Kidney epithelial cell (primary cell): ENCODE measurements around the gene ATOSB. TPM values are rescaled to one million over a fixed set of nuclear protein-coding genes. Genes with fewer than 3 reads are reported as not detected.

Source experiments
- DNase-seq: peaks from one replicate; pipeline ENCODE4 v3.0.0-alpha.2; 2010; ENCODE audit warnings: low read depth
- H3K27me3 ChIP-seq: 2 replicates; pipeline ENCODE4 v1.6.0; 2011; ENCODE audit warnings: low read length; ENCODE audit not compliant: control insufficient read depth, insufficient read depth
- H3K36me3 ChIP-seq: 2 replicates; pipeline ENCODE4 v1.5.1; 2011; ENCODE audit warnings: low read length; ENCODE audit not compliant: control insufficient read depth, insufficient read depth
- H3K4me3 ChIP-seq: 2 replicates; pipeline ENCODE4 v1.5.1; 2011; ENCODE audit warnings: low read depth, mild to moderate bottlenecking, control low read depth, low read length
- total RNA-seq: library from RNA; depleted of rRNA; stranded (reverse); fragments of >200 nt; gene quantifications from 2 replicates; pipeline ENCODE4 v1.2.3, GENCODE V29; 2015
- TF ChIP-seq, protein P1 (sequence below): IDR thresholded peaks from 2 replicates; pipeline ENCODE4 v1.5.1; 2011; ENCODE audit warnings: mild to moderate bottlenecking, moderate library complexity, low read length, control low read depth, inconsistent platforms; ENCODE audit not compliant: insufficient read depth, poor library complexity, severe bottlenecking

ATOSB gene, protein sequence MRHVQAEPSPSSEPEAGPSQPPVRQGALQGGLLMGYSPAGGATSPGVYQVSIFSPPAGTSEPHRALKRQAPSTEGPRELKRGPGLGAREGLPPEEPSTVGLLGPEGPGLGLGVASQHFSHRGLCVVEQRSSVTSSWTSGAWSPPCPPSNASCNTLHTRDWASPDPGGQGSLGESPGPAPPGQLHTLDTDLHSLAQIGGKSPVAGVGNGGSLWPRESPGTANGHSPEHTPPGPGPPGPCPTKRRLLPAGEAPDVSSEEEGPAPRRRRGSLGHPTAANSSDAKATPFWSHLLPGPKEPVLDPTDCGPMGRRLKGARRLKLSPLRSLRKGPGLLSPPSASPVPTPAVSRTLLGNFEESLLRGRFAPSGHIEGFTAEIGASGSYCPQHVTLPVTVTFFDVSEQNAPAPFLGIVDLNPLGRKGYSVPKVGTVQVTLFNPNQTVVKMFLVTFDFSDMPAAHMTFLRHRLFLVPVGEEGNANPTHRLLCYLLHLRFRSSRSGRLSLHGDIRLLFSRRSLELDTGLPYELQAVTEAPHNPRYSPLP
- total RNA-seq = 37.1 and 41.6 TPM in 2 replicates

DNA sequence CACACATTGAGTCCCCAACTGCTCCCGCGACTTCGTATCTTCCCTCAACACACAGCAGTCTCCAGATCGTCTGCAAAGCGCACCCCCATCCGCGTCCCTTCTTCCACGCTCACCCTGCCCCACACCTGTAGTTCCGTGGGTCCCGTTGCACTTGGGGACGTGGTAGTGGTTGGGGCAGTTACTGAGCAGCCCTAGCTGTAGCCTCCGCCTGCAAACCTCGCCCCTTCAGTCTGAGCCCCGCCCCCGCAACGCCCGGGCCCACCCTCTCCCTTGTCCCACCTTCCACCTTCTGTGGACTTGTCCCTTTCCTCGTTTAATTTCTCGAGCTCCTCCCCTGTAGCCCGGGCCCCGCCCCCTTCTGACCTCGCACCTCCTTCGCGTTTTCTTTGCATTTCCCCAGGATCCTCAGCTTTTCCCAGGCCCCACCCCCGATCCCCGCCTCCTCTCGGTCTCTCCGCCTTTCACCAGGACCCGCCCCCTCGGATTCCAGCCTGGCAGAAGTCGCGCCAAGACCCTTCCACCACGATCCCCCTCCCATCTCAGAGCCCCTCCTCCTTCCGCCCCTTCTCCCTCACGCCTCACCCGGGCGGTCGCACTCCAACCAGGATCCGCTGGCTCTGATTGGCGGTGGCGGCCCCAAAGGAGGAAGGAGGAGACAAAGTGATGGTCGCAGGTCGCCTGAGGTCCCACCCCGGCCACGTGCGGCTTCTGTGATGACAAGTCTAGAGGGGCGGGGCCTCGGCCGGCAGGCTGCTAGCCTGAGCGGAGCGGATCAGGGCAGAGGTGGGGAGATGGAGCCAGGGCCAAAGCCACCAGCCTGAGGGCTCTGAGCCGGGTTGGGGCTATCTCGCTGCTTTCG is at the start of gene ATOSB:
Gene ATOSB, minus strand, starts transcription at position 183 of the 859 bp plus-strand sequence. CDS start 7,588 bp downstream, outside the sequence.
- TF ChIP-seq, protein P1, sequence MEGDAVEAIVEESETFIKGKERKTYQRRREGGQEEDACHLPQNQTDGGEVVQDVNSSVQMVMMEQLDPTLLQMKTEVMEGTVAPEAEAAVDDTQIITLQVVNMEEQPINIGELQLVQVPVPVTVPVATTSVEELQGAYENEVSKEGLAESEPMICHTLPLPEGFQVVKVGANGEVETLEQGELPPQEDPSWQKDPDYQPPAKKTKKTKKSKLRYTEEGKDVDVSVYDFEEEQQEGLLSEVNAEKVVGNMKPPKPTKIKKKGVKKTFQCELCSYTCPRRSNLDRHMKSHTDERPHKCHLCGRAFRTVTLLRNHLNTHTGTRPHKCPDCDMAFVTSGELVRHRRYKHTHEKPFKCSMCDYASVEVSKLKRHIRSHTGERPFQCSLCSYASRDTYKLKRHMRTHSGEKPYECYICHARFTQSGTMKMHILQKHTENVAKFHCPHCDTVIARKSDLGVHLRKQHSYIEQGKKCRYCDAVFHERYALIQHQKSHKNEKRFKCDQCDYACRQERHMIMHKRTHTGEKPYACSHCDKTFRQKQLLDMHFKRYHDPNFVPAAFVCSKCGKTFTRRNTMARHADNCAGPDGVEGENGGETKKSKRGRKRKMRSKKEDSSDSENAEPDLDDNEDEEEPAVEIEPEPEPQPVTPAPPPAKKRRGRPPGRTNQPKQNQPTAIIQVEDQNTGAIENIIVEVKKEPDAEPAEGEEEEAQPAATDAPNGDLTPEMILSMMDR = no peak
- no peak for DNase-seq
- peak within 1 kb of the TSS; percentile 76 for H3K4me3 ChIP-seq
- H3K36me3 ChIP-seq = no peaks in the 10 kb centered on the region
- H3K27me3 ChIP-seq = no peaks in the 10 kb centered on the region

DNA sequence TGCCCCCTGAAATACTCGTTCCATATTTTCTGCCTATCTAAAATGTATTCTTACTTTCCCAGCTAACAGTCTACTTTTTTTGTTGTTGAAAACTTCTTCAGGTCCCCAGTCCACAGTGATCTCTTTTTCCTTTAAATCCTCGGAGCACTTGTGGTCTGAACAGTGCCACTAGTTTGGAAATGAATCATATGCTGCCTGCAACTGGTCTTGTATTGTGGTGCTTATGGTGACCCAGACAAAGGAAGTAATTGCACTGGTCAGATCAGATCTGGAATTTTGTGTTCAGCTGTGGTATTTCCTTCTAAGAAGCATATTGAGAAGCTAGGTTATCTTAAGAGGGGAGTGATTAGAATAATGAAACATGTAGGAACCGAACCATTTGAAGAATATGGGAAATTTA is 49.0 kb upstream of the ATOSB start:
- no peak for DNase-seq
- no peak overlapping the region for H3K4me3 ChIP-seq
- no peaks in the 10 kb centered on the region for H3K27me3 ChIP-seq
- no peaks in the 10 kb centered on the region for H3K36me3 ChIP-seq
- TF ChIP-seq, protein P1 = no peak

DNA sequence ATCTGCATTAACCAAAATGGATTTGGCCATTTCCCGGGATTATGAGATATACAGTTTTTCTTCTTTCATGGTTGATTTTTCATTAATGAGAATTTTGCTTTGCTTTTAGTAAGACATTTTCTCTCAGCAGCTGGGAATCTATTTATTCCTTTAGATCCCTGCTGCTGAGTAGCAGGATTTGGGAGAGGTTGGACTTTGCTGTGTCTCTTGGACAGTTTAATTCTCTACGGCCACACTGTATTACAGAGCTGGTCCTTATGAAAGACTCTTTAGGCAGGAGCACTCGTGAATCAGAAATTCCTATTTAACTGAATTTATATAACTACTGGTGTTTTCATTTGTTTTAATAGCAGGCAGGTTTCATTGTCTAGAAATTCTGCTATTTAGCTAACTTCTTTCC is 47.8 kb upstream of the ATOSB start:
- TF ChIP-seq, protein P1 = no peak
- Histone ChIP-seq H3K4me3 (no peak overlapping the region), H3K36me3 (no peaks in the 10 kb centered on the region), H3K27me3 (no peaks in the 10 kb centered on the region)
- DNase-seq = no peak

DNA sequence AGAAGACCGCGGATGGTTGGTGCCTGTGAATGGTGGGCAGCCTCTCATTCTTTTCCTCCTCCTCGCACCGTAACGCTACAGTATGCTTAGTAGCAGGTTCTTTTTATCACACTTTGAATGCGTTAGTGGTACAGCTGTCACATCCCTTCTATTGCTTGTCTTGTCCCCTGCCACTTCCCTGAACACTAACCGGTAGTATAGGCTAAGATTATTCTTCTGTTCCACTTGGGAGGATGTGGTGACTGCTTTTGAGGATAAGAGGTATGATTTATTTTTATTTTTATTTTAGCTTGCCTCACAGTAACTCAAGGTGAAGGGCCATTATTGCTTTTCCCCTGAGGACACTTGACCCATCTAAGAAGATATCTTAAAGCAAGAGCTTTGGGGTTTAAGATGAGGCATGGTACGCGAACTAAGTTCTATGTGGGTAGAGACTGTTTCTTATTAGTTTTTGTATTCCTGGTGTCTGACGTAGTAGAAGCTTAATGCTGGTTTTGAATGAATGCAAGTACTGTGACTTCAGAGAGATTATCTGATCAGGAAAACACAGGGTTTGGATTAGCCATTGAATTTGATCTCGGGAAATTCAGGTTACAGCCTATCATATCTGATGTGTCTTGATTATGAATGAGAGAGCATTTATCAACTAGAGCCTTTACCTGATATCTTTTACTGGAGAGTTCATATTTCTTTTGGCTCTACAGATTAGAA is 47.1 kb upstream of the ATOSB start:
- no peaks in the 10 kb centered on the region for H3K36me3 ChIP-seq
- no peak for DNase-seq
- H3K4me3 ChIP-seq = peak overlapping the region; percentile 80
- no peaks in the 10 kb centered on the region for H3K27me3 ChIP-seq
- TF ChIP-seq, protein P1 = no peak

DNA sequence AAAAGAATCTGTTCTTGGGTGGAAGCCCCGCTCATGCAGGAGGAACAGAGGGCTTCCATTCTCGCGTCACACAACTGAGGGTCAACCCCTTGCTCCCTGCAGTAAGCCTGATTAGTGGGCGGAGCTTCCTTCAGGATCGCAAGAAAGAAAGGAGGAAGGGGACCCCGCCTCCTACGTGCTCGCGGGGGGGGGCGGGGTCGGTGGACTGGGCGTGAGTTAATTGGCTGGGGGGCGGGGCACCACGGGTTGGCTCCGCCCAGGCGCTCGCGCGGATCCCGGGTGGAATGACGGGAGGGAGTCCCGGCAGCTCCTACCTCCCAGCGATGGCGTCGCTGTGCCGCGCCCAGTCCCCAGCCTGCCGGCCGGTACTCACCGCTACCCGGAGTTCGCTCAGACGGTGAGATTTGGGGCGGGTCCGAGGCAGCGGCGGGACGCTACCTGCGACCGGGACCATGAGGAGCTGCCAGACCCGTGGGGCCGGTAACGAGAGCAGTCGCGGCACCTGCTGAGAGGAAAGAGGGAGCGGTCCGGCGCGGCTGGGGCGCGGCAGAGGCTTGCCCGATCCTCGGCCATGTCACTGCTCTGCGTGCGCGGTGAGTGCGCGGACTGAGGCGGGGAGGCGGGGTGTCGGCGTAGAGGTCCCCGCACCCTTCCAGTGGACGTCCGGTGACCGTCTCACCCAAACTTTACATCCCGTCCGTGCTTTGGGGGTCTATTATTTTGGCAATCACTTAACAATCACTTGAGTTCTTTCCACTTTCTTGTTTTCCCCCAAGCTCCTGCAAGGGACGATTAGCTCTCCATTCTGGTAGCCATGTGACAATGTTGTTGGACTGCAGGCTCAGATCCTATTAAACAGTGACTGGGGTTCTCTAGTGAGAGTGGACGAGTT is 46.3 kb upstream of the ATOSB start, which contains the start of gene UNC13B:
Gene UNC13B, plus strand, starts transcription at position 297 of the 892 bp plus-strand sequence. Its CDS starts 275 bp downstream, at position 572.
- DNase-seq = peak; percentile 67
- Histone ChIP-seq H3K27me3 (no peaks in the 10 kb centered on the region), H3K4me3 (peak within 1 kb of the TSS; percentile 80), H3K36me3 (no peaks in the 10 kb centered on the region)
- TF ChIP-seq, protein P1 = peak; percentile 17
